Measurements from ENCODE around the gene TBC1D22B.
A peak's percentile ranks its signal among the peaks of the same experiment; 100 is the strongest.

The TBC1D22B gene

GRCh38 chr6:37244430-37245310, 12.9 kb upstream of the TBC1D22B start:
- no peak for TF ChIP-seq CTCF (IDR thresholded peaks at IDR 0.05; ENCODE audit: control insufficient read depth, extremely low read depth, insufficient read depth)
- peak; percentile 100 for DNase-seq (ENCODE audit: low read depth)

GRCh38 chr6:37251211-37251780, 6.3 kb upstream of the TBC1D22B start:
- no peak for TF ChIP-seq CTCF (IDR thresholded peaks at IDR 0.05; ENCODE audit: control insufficient read depth, extremely low read depth, insufficient read depth)
- H3K4me3 ChIP-seq (ENCODE audit: low read depth, low read length), result no peak overlapping the region
- DNase-seq (ENCODE audit: low read depth), result no peak

More at GRCh38 chr6:37244430-37245310, 12.9 kb upstream of the TBC1D22B start:
- H3K4me3 ChIP-seq (ENCODE audit: low read depth, low read length), result no peak overlapping the region

DNA sequence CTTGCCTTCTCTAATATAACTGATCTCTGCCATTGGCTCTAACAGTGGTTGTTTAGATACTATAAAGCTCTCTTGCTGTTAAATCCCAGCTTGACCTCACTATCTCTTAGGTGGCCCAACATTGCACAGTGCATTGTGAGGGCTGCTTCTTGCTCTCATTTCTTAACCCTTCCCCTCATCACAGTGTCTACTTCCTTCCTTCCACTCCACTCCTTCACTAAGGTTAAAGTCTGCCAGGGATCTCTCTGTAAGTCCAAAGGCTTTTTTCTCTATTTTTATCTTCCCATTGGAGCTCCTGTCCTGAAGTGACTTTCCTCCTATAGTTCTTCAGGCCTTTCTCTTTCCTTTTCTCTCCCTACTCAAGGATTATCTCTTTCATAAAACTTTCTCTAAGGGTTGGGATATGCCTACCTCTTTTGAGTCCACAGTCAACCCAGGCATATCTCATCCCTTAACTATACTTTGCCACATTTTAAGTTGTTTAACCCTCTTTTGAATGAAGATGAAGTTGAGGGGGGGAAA, 4.0 kb upstream of the TBC1D22B start:
- no peak for TF ChIP-seq CTCF (IDR thresholded peaks at IDR 0.05; ENCODE audit: control insufficient read depth, extremely low read depth, insufficient read depth)

GRCh38 chr6:37254881-37255280, 2.7 kb upstream of the TBC1D22B start:
- no peak for DNase-seq (ENCODE audit: low read depth)
- no peak overlapping the region for H3K4me3 ChIP-seq (ENCODE audit: low read depth, low read length)
- TF ChIP-seq CTCF (IDR thresholded peaks at IDR 0.05; ENCODE audit: control insufficient read depth, extremely low read depth, insufficient read depth), result no peak

More for the DNA sequence above, 4.0 kb upstream of the TBC1D22B start:
- H3K4me3 ChIP-seq (ENCODE audit: low read depth, low read length), result no peak overlapping the region
- no peak for DNase-seq (ENCODE audit: low read depth)

GRCh38 chr6:37256692-37257319, 766 bp upstream of the TBC1D22B start:
- no peak for TF ChIP-seq CTCF (IDR thresholded peaks at IDR 0.05; ENCODE audit: control insufficient read depth, extremely low read depth, insufficient read depth)
- no peak for DNase-seq (ENCODE audit: low read depth)
- peak overlapping the region; percentile 96 for H3K4me3 ChIP-seq (ENCODE audit: low read depth, low read length)

GRCh38 chr6:37257320-37257633, 295 bp upstream of the TBC1D22B start:
- TF ChIP-seq CTCF (IDR thresholded peaks at IDR 0.05; ENCODE audit: control insufficient read depth, extremely low read depth, insufficient read depth), result no peak

More at GRCh38 chr6:37257320-37257633, 295 bp upstream of the TBC1D22B start:
- DNase-seq (ENCODE audit: low read depth), result no peak
- H3K4me3 ChIP-seq (ENCODE audit: low read depth, low read length), result peak overlapping the region; percentile 96

Measured in LNCaP clone FGC (cell line).